Skin of body (tissue), 2 donors: Measurements from ENCODE around the gene LITAF. TPM values are rescaled to one million over a fixed set of nuclear protein-coding genes. Genes with fewer than 3 reads are reported as not detected.
"Not testable (repeated sequence)": the region's sequence is repeated elsewhere in the genome, so short reads cannot be mapped to it uniquely, and the experiment has no call there.

Source experiments
- DNase-seq: peaks from one replicate; lab custom pipeline; 2025; lab: John Stamatoyannopoulos, UW
- total RNA-seq: library from RNA; depleted of rRNA; stranded (reverse); fragments of >200 nt; gene quantifications from one replicate; pipeline ENCODE4 v1.2.3, GENCODE V29; 2014

Gene LITAF
- total RNA-seq, 1 donor from 2014 or later: 41.3 TPM

- DNase-seq: no peak
Measured at GRCh38 chr16:11601425-11601824, 14.7 kb upstream of the LITAF start.

DNA sequence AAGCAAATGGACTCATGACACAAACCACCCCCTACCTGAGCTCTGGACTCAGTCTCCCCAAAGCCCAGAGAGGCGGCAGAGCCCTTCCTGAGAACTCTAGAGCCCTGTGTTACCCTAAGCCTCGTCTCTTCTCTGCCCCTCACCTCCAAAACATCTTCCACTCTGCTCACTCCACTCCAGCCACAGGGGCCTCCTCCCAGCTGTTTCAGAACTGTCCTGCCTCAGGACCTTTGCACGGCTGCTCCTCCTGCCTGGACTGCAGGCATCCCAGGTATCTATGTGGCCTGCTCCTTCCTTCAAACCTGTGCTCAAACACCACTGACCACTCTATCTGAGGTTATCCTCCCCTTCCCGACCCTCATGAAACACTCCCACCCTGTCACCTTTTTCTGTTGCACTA lies 12.9 kb upstream of the LITAF start:
- DNase-seq: no peak

GRCh38 chr16:11597235-11598095 lies 10.7 kb upstream of the LITAF start:
- no peak for DNase-seq

- no peak for DNase-seq
Measured at GRCh38 chr16:11596572-11597226, 10.0 kb upstream of the LITAF start.

DNA sequence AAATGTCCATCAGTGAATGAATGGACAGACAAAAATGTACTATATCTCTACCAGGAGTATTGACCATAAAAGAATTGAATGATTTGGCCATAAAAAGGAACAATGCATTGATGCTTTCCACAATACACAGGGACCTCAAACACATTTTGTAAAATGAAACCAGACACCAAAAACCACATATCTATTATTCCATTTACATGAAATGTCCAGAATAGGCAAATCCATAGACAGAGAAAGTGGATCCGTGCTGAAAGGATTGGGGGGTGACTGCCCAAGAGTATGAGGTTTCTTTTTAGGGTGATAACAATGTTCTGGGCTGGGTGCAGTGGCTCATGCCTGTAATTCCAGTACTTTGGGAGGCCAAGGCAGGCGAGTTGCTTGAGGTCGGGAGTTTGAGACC lies 6.9 kb upstream of the LITAF start:
- no peak for DNase-seq

GRCh38 chr16:11593076-11593475 lies 6.4 kb upstream of the LITAF start:
- not testable (repeated sequence) for DNase-seq

DNA sequence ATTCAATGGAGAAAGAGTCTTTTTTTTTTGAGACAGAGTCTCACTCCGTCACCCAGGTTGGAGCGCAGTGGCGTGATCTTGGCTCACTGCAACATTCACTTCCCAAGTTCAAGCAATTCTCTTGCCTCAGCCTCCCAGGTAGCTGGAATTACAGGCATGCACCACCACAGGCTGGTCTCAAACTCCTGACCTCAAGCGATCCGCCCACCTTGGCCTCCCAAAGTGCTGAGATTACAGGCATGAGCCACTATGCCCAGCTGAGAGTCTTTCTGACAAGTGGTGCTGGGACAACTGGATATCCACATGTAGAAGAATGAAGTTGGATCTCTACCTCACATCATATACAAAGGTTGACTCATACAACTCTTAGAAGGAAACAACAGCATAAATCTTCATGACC lies 4.9 kb upstream of the LITAF start:
- not testable (repeated sequence) for DNase-seq

DNA sequence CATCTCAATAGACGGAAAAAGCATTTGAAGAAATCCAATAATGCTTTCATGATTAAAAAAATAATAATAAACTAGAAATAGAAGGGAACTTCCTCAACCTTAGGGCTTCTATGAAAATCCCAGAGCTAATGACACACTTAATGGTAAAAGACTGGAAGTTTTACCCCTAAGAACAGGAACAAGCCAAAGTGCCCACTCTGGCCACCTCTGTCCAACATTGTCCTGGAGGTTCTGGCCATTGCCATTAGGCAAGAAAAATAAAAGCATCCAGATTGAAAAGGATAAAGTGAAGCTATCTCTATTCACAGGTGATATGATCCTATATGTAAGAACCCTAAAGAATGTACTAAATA lies 2.5 kb upstream of the LITAF start:
- no peak for DNase-seq

DNA sequence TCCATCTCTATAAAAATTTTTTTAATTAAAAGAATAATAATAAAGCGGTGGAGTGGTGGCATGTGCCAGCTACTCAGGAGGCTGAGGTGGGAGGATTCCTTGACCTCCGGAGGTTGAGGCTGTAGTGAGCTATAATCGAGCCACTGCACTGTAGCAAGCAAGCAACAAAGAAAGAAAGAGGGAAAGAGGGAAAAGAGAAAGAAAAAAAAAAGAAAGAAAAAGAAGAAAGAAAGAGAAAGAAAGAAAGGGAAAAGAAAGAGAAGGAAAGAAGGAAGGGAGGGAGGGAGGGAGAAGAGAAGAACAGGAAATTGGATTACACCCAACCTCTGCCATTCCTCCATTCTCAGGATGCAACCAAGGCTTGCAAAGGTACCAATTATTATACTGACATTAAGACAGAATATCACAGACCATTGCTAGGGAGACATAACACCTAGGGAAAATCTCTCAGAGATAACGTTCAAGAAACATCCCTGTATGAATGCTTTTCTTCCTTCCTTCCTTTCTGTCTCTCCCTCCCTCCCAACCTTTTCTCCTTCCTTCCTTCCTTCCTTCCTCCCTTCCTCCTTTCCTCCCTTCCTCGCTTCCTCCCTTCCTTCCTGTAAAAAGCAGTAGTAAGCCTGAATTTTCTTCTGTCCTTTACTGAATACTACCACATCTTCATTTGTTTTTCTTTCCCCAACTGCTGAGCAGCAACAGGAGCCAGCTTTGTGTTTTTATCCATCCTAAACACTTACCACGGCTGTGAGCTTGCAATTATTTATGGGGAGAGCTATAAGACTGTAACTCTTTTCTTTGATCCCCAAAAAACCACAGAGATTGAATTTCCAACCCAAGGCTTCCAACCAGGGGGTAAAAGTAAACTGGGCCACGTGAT lies 1.8 kb upstream of the LITAF start:
- no peak for DNase-seq

DNA sequence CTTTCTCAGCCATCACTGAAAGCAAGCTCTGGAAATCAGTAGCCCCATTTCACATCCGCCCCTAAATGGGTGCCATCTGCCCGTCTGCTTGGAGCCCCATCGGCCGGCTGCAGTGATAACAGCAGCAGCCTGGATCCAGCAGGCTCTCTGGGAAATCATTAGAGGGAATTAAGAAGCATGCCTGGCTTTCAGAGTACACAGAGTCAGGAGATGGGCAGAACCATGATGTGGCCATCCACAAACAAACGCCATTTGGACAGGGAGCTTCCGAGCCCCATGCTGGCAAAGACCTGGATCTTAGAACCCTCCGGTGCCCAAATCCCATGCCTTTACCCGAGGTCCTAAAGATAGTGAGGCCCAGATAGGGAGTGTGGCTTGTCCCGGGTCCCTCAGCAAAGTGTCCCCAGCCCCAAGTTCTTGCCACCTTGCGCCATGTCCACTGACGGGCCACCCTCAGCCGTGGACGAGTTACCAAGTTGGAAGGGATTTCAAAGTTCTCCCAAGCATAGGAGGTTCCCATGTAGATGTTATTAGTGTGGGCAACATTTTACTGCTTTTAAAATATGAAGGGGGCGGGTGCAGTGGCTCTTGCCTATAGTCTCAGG lies 1.0 kb upstream of the LITAF start:
- DNase-seq: no peak

- no peak for DNase-seq
Measured at GRCh38 chr16:11586378-11586855, 302 bp downstream of the LITAF start.

DNA sequence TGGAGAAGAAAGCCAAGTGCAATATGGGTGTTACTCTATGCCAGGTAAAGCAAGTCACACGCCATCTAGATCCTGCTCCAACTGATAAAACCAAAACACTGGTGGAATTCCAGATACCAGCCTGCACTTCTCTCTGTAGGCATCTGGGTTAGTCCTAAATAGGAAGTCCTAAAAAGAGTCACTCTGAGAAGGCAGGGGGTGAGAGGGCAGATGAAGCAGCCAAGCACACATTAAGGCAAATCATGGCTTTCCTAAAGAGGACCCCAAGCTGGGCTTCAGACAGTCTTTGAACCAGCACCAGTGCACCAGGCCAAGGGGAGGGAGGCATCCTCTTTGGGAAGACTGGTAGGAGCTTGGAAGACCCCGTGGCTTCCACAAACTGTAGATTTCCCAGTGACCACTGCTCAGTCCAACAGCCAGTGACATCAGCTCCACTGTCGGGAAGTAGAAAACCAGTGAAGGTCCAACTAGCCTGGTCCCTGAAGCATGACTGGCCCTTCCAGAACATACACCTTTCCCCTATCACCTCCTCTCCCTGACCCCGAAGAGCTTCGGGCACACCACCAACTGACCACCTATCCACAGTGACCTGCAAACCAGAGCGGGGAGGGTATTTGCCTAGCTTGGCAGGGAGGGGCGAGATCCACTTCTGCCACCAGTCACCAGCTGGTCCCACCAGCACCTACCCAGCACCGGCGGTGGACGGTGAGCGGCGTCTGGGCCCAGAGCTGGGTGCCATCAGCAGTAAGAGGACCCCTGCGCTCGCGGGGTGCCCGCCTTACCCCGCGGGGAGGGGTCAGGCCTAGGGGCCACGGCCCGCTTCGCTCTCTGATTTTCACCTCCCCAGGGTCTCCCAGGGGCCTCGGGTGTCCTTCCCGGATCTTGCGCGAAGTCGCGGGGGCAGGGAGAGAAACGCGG lies 1.0 kb downstream of the LITAF start:
- DNase-seq: no peak

DNA sequence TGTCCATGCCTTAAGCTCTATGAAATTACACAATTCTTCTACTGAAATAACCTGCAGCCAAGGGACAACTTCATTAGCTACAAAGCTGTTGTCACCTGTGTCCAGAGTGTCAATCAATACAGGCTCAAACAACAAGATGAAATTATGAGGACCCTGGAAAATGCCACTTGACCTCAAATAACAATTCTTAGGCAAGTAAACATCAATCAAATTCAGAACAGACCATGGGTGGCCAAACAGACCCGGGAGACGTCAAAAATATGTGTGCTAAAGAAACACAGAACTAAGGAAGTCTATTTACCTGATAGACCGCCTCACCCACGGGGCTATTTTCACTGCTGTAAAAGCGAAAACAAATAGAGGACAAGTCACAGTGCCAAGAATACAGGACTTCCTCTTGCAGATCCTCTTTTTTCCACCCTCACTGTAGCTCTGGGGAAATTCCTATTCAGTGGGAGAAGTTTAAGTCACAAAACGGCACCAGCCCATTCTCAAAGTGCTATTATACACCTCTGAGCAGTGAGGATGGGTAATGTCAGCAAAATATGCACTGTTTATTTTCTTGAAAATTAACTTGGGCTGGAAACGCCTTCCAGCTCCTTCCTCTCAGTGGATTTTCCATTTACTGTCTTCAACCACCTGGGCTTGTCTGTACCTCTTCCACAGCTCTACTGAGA lies 2.7 kb downstream of the LITAF start:
- DNase-seq: no peak

DNA sequence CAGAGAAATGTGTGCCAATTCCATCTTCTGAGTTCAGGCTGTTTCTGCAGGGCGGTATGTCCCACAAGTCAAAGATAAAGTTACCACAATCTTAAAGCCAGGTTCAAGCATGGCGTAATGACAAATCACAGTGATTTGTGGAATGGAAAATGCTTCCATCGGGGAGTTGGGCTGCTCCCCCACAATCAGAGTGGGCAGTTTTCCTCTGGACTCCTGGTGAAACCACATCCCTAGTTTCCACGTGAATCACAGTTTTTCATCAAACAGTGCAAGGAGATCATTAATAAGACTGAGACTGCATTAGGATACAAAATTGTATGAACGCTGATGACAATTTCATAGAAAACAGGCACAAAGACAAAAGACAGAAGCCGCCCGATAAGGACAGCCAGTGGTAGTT lies 3.6 kb downstream of the LITAF start:
- no peak for DNase-seq

DNA sequence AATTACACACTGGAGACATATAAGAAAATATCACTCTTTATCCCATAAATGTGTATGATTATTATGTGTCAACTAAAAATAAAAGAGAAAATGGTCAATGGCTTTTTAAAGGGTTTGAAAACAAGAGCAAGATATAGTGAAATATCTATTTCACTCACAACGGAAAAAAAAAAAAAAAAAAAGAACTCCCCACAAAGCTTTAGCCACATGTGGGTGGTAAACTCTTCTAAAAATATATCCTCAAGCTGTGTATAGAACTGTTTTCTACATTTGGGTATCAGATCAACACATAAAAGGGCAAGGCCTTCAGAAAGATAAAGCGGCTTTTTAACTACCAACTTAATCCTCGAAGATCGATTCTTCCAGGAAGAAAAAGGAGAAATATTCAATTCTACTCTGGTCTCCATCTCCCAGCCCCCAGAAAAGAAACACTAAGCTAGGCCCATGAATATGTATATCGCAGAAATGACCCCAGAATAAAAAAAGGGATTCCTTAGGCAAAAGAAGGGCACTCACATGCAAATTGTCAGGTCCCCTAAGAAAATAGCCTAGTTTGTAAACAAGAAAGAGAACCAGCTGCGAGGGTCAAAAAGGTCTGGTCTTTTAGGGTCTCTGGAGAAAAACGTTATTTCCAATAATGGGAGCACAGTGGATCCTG lies 4.4 kb downstream of the LITAF start:
- no peak for DNase-seq

DNA sequence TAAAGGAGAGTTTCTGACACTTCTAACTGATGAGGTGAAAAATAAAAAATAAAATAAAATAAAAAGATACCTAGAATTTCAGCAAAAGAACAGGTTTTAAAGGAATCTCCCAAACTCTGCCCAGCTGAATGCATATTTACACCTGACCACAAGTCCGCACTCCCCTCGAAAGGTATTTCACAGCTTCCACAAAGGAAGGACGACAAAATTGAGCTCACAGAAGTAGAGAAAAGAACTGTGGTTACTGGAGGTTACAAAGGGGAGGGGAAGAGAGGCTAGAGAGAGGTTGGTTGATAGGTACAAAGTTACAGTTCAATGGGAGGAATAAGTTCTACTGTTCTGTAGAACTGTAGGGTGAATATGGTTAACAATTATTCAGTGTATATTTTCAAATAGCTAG lies 5.0 kb downstream of the LITAF start:
- no peak for DNase-seq

GRCh38 chr16:11580451-11581086 lies 6.2 kb downstream of the LITAF start:
- no peak for DNase-seq

DNA sequence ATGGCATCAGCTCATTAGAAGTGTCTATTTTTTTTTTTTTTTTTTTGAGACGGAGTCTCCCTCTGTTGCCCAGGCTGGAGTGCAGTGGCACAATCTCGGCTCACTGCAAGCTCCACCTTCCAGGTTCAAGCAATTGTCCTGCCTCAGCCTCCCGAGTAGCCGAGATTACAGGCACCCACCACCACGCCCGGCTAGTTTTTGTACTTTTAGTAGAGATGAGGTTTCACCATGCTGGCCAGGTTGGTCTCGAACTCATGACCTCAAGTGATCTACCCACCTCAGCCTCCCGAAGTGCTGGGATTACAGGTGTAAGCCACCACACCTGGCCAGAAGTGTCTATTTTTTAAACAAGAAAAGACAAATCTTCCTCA lies 9.4 kb downstream of the LITAF start:
- not testable (repeated sequence) for DNase-seq
